ENCODE measurements around the gene CBX3.
"Not testable (repeated sequence)": the region's sequence is repeated elsewhere in the genome, so short reads cannot be mapped to it uniquely, and the experiment has no call there.

The CBX3 gene

DNA sequence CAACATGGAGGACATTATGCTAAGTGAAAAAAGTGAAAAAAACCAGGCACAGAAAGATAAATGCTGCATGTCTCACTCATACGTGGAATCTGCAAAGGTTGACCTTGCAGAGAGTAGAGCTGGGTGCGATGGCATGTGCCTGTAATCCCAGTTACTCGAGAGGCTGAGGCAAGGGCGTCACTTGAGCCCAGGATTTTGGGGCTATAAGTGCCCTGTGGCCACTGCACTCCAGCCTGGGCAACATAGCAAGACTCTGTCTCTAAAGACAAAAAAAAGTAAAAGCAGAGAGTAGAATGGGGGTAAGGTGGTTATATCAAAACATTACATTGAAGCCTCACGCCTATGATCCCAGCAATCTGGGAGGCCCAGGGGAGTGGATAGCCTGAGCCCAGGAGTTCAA, 22.8 kb downstream of the CBX3 start:
- Histone ChIP-seq H3K27ac (no peak overlapping the region), H3K4me3 (no peak overlapping the region)
- TF ChIP-seq, protein P1, sequence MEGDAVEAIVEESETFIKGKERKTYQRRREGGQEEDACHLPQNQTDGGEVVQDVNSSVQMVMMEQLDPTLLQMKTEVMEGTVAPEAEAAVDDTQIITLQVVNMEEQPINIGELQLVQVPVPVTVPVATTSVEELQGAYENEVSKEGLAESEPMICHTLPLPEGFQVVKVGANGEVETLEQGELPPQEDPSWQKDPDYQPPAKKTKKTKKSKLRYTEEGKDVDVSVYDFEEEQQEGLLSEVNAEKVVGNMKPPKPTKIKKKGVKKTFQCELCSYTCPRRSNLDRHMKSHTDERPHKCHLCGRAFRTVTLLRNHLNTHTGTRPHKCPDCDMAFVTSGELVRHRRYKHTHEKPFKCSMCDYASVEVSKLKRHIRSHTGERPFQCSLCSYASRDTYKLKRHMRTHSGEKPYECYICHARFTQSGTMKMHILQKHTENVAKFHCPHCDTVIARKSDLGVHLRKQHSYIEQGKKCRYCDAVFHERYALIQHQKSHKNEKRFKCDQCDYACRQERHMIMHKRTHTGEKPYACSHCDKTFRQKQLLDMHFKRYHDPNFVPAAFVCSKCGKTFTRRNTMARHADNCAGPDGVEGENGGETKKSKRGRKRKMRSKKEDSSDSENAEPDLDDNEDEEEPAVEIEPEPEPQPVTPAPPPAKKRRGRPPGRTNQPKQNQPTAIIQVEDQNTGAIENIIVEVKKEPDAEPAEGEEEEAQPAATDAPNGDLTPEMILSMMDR (IDR thresholded peaks at IDR 0.05), result no peak
- DNase-seq (ENCODE audit: low spot score), result no peak

DNA sequence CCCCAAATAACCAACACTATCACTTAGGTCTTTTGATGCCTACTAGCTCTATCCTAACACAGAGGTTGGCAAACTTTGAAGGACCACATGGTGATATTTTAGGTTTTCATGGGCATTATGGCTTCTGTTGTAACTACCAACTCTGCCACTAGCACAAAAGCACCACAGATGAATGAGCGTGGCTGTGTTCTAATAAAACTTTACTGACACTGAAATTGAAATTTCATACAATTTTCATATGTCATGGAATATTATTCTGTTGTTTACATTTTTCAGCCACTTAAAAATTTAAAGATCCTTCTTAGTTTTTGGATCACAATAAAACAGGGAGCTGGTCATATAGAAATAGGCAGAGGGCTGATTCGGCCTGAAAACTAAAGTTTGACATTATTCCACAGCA, 26.4 kb downstream of the CBX3 start:
- Histone ChIP-seq H3K27ac (no peak overlapping the region), H3K4me3 (no peak overlapping the region)
- TF ChIP-seq, protein P1 (IDR thresholded peaks at IDR 0.05), result no peak
- DNase-seq (ENCODE audit: low spot score), result no peak

DNA sequence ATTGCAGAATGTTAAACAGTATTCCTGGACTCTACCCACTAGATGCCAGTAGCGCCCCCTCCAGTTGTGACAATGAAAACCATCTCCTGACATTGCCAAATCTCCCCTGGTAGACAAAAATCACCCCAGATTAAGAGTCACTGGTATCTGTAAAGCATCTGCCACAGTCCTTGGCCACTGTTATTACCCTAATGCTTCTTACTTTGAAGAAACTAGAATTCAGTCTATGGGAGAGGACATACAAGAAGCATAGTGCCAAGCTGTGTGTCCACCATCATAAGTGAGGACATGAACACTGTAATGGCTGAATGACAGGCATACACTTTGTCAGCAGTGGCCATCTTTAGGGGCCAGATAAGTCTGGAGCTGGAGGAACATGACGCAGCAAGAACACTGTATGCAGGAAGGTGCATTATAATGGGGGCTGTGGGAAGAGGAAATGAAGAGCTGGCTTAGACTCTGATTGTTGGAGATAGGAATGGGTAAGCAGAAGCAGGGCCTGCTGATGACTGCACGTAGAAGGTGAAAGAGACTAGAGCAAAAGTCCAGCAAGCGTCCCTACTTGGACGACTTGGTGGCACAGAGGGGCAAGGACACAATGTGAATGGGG, 32.5 kb downstream of the CBX3 start:
- Histone ChIP-seq H3K4me3 (no peak overlapping the region), H3K27ac (no peak overlapping the region)
- TF ChIP-seq, protein P1 (IDR thresholded peaks at IDR 0.05), result no peak
- DNase-seq (ENCODE audit: low spot score), result no peak

DNA sequence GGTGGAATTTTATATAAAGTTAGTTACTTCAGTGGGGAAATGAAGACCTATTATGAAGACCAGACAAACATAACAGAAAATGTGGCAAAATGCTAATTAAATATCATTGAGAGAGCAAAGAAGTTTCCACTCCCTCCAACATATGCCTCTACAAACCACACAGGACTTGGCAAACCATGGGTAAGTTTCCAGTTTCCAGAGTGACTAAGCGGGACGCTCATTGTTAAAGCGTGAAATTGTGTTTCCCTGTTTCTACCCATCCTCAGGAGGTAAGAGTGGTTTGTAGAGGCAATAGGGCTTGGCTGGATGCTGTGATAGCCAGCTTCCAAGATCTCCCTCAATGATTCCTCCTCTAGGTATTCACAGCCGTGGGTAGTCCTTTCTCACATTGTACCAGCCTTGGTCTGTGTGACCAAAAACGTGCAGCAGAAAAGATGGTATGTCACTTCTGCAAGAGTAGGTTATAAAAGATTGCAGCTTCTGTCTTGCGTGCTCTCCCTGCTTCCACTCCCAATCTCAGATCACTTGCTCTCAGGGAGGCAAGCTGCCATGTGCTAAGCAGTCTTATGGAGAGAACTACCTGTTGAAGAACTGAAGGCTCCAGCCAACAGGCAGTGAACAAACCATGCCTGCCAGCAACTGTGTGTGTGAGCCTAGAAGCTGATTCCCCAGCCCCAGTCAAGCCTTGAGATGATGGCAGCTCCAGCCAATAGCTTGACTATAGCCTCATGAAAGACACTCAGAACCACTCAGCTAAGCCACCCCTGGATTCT, 35.7 kb downstream of the CBX3 start:
- no peak for DNase-seq (ENCODE audit: low spot score)
- Histone ChIP-seq H3K27ac (no peak overlapping the region), H3K4me3 (no peak overlapping the region)
- TF ChIP-seq, protein P1 (IDR thresholded peaks at IDR 0.05), result no peak

DNA sequence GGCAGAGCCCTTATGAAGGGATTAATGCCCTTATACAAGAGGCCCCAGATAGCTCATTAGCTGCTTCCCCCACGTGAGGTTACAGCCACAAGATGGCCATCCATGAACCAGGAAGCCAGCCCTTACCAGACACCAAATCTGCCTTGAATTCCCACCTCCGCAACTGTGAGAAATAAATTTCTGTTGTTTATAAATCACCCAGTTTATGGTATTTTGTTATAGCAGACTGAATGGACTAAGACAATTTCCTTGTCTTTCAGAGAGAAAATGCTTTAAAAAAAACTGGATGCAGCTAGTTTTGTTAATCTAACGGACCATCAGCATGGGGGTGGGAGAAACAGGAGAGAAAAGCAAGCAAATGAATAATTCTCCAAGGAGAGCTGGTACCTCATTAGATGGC, 36.5 kb downstream of the CBX3 start:
- Histone ChIP-seq H3K27ac (no peak overlapping the region), H3K4me3 (no peak overlapping the region)
- no peak for DNase-seq (ENCODE audit: low spot score)
- TF ChIP-seq, protein P1 (IDR thresholded peaks at IDR 0.05), result no peak

DNA sequence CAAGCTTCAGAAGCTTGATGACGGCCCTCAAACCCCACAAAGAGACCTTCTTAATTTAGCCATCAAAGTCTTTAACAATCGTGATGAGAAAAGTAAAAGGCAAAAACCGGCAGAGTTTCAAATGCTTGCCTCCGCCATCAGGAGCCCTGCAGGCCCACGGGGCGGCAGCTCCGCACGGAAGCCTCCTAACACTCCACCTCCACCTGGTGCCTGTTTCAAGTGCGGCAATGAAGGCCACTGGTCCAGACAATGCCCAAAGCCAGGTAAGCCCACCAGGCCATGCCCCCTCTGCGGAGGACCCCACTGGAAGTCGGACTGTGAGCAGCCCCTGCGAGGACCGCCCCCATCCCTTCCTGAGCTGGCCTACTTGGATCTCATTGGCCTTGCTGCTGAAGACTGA, 43.6 kb downstream of the CBX3 start:
- TF ChIP-seq, protein P1 (IDR thresholded peaks at IDR 0.05), result no peak
- Histone ChIP-seq H3K27ac (no peak overlapping the region), H3K4me3 (no peak overlapping the region)
- DNase-seq (ENCODE audit: low spot score), result no peak

DNA sequence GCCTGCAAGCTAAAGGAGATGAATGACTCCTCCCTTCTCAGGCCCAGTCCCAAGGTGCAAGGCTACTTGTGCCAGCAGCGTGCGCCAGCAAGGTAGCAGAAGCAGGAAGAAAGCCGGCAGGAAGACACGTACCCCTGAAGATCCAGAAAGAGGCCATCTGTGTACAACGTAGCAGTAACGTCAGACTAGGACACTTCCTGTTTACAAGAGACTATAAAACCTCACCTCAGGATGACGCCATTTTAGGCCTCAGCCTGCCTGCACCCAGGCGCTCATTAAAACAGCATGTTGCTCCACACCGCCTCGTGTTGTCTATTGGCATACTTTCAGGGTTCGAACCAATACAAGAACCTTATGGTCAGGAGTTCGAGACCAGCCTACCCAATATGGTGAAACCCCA, 48.7 kb downstream of the CBX3 start:
- TF ChIP-seq, protein P1 (IDR thresholded peaks at IDR 0.05), result no peak
- DNase-seq (ENCODE audit: low spot score), result no peak
- Histone ChIP-seq H3K4me3 (no peak overlapping the region), H3K27ac (no peak overlapping the region)

DNA sequence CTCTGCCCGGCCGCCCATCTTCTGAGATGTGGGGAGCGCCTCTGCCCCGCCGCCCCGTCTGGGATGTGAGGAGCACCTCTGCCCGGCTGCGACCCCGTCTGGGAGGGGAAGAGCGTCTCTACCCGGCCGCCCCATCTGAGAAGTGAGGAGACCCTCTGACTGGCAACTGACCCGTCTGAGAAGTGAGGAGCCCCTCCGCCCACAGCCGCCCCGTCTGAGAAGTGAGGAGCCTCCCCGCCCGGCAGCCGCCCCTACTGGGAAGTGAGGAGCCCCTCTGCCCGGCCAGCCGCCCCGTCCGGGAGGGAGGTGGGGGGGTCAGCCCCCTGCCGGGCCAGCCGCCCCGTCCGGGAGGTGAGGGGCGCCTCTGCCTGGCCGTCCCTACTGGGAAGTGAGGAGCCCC, 60.3 kb downstream of the CBX3 start:
- not testable (repeated sequence) for H3K4me3 ChIP-seq; H3K27ac ChIP-seq; DNase-seq (ENCODE audit: low spot score)

Data from coronary artery (tissue), 2 donors.